HepG2 (cell line): ENCODE measurements around the gene ZNF75A. TPM values are rescaled to one million over a fixed set of nuclear protein-coding genes. Genes with fewer than 3 reads are reported as not detected.
A peak's percentile ranks its signal among the peaks of the same experiment; 100 is the strongest.

Experiments used
- ATAC-seq: fragments of 200-7000 bp; cut with Tn5 transposase; 3 replicates; pipeline ENCODE4 v1.9.1; 2020; ENCODE audit warnings: mild to moderate bottlenecking, moderate library complexity
- BruUV-seq: library from RNA; stranded (reverse); fragments of 400-500 nt; replicated peaks from 2 replicates; lab custom pipeline; 2021; lab: Mats Ljungman, UMichigan
- CTCF ChIA-PET: fragments of 300-600 bp; formaldehyde crosslinking; extraction: SDS; loops from one replicate; lab custom pipeline; 2021; ENCODE audit warnings: low total read pairs, inconsistent platforms, low intra/inter-chr PET ratio; lab: Yijun Ruan, JAX
- POLR2A ChIA-PET: fragments of 350-600 bp; sonication (Branson Sonifier 250); formaldehyde crosslinking; loops from one replicate; lab custom pipeline; 2020; ENCODE audit warnings: antibody characterized with exemption, inconsistent platforms; lab: Yijun Ruan, JAX
- DNase-seq: peaks from one replicate; pipeline ENCODE4 v3.0.0-alpha.2; 2015; ENCODE audit warnings: low spot score
- FAIRE-seq: peaks from 3 replicates; lab custom pipeline; 2011; peaks lifted over from hg19 to GRCh38; lab: Jason Lieb, UNC
- H2AFZ ChIP-seq: one replicate; pipeline ENCODE4 v1.6.1; 2011; ENCODE audit warnings: low read length, inconsistent platforms
- H3K27ac ChIP-seq: fragments of 300-600 bp; 3 replicates; pipeline ENCODE4 v1.8.0; 2011; ENCODE audit warnings: mixed run types, mild to moderate bottlenecking, mixed read lengths, low read length, inconsistent platforms; ENCODE audit not compliant: insufficient read depth; ENCODE audit errors: extremely low read length
- H3K27me3 ChIP-seq, 2 experiments: fragments of 200-600 bp in 1 of 2; 2 replicates in 1 of 2; 3 replicates in 1 of 2; pipeline versions ENCODE4 v1.6.0 to v1.8.0; 2011; ENCODE audit warnings: low read length in 2 of 2, mild to moderate bottlenecking in 2 of 2, moderate library complexity in 2 of 2, inconsistent platforms in 1 of 2; ENCODE audit not compliant: insufficient read depth in 2 of 2, control insufficient read depth in 1 of 2
- H3K36me3 ChIP-seq, 2 experiments: fragments of 200-600 bp in 1 of 2; replicated peaks in 1 of 2; 2 replicates in 1 of 2; 3 replicates in 1 of 2; pipeline versions ENCODE4 v1.5.1 to v1.8.0; 2011; ENCODE audit warnings: low read length in 2 of 2, inconsistent platforms in 1 of 2; ENCODE audit not compliant: insufficient read depth in 2 of 2, control insufficient read depth in 1 of 2
- H3K4me1 ChIP-seq: 2 replicates; pipeline ENCODE4 v1.5.1; 2012; ENCODE audit warnings: low read length, inconsistent platforms; ENCODE audit not compliant: insufficient read depth
- H3K4me2 ChIP-seq: 2 replicates; pipeline ENCODE4 v1.6.0; 2011; ENCODE audit warnings: low read depth, low read length, inconsistent platforms
- H3K4me3 ChIP-seq, 3 experiments: fragments of 200-600 bp in 1 of 3; sonication (generic), shearing (Covaris generic) in 1 of 3; replicated peaks in 1 of 3; 2 replicates each; pipeline ENCODE4 v1.5.1; 2011 to 2016; ENCODE audit warnings: low read length in 3 of 3, inconsistent platforms in 2 of 3, low read depth in 2 of 3, mild to moderate bottlenecking in 2 of 3, control low read depth in 1 of 3, mixed read lengths in 1 of 3; ENCODE audit not compliant: insufficient read depth in 1 of 3
- H3K79me2 ChIP-seq: one replicate; pipeline ENCODE4 v1.6.1; 2011; ENCODE audit warnings: low read length, inconsistent platforms; ENCODE audit not compliant: insufficient read depth
- H3K9ac ChIP-seq: 2 replicates; pipeline ENCODE4 v1.6.0; 2011; ENCODE audit warnings: mild to moderate bottlenecking, low read depth, low read length, inconsistent platforms; ENCODE audit not compliant: insufficient read depth
- H3K9me3 ChIP-seq: 2 replicates; pipeline ENCODE4 v1.5.1; 2012; ENCODE audit warnings: mild to moderate bottlenecking, low read length
- H4K20me1 ChIP-seq: 2 replicates; pipeline ENCODE4 v1.6.0; 2011; ENCODE audit warnings: inconsistent platforms, mild to moderate bottlenecking, low read length, moderate library complexity; ENCODE audit not compliant: insufficient read depth
- IRF2 ChIP-seq: IDR thresholded peaks from 2 replicates; pipeline ENCODE4 v1.6.1; 2018; ENCODE audit warnings: missing genetic modification reagents, missing compliant biosample characterization
- MAFK ChIP-seq, 2 experiments: IDR thresholded peaks in 1 of 2; conservative IDR thresholded peaks in 1 of 2; 2 replicates each; pipeline ENCODE4 v1.6.1; 2011; ENCODE audit warnings: improper control_type of control experiment in 2 of 2, low read length in 2 of 2
- SIN3B ChIP-seq: fragments of 150-350 bp; IDR thresholded peaks from 2 replicates; pipeline ENCODE4 v1.6.1; 2014; ENCODE audit warnings: low read length
- SMARCE1 ChIP-seq: fragments of 450-650 bp; IDR thresholded peaks from 2 replicates; pipeline ENCODE4 v1.6.1; 2017; ENCODE audit warnings: borderline replicate concordance
- ZFY ChIP-seq: sonication (generic); formaldehyde crosslinking; IDR thresholded peaks from 2 replicates; pipeline ENCODE4 v1.4.0; 2020; ENCODE audit warnings: missing genetic modification reagents
- ZGPAT ChIP-seq: IDR thresholded peaks from 2 replicates; pipeline ENCODE4 v1.6.1; 2016; ENCODE audit warnings: mild to moderate bottlenecking
- ZNF205 ChIP-seq: IDR thresholded peaks from 2 replicates; pipeline ENCODE4 v1.6.1; 2018; ENCODE audit warnings: missing biosample characterization, missing genetic modification reagents
- ZNF567 ChIP-seq: sonication (generic); formaldehyde crosslinking; IDR thresholded peaks from 2 replicates; pipeline ENCODE4 v1.8.1; 2023; ENCODE audit warnings: mild to moderate bottlenecking, missing genetic modification reagents, borderline replicate concordance
- ZNF75D ChIP-seq: sonication (generic); formaldehyde crosslinking; IDR thresholded peaks from 2 replicates; pipeline ENCODE4 v1.8.1; 2023; ENCODE audit warnings: missing genetic modification reagents, mild to moderate bottlenecking, borderline replicate concordance
- WGBS: methylation state at CpG from one replicate; pipeline ENCODE4 v1.1.6; 2017; ENCODE audit warnings: low lambda C conversion rate; 5-methylcytosine and 5-hydroxymethylcytosine counted together
- in situ Hi-C: cut with HindIII; loops from 2 replicates; pipeline ENCODE4 v1.10.0; 2017; ENCODE audit warnings: low pct_unique_long_range_greater_than_20kb; ENCODE audit not compliant: extremely low pct_ligation_motif_present
- intact Hi-C: fragments of 100-400 bp; cut with micrococcal nuclease; formaldehyde crosslinking; loops from one replicate; pipeline ENCODE4 v1.10.0; 2022; ENCODE audit not compliant: unreplicated experiment
- polyA plus RNA-seq, 8 experiments: library from polyadenylated mRNA; depleted of rRNA in 3 of 8; stranded (reverse) in 7 of 8; unstranded in 1 of 8; fragments of >200 nt; fragmentation: Illumina TruSeq in 4 of 8; extraction: Trizol in 4 of 8; gene quantifications; 2 replicates each; pipeline versions ENCODE4 v1.2.1 to v1.2.3, GENCODE V29; 2011 to 2016; ENCODE audit warnings: low read depth in 4 of 8, missing spikeins in 1 of 8, mixed read lengths in 1 of 8; ENCODE audit not compliant: insufficient read depth in 1 of 8
- total RNA-seq, 5 experiments: library from RNA; depleted of rRNA; stranded (reverse); fragments of >200 nt; fragmentation: Illumina TruSeq; extraction: Trizol; gene quantifications; 2 replicates each; pipeline ENCODE4 v1.2.3, GENCODE V29; 2016; ENCODE audit warnings: low read depth in 1 of 5

Gene ZNF75A
- total and polyA plus RNA-seq, 2 of the 13 experiments (the other 11 are each of a cell fraction or from before 2014, with no cell fraction given) = 1.4 to 2.1 TPM

DNA sequence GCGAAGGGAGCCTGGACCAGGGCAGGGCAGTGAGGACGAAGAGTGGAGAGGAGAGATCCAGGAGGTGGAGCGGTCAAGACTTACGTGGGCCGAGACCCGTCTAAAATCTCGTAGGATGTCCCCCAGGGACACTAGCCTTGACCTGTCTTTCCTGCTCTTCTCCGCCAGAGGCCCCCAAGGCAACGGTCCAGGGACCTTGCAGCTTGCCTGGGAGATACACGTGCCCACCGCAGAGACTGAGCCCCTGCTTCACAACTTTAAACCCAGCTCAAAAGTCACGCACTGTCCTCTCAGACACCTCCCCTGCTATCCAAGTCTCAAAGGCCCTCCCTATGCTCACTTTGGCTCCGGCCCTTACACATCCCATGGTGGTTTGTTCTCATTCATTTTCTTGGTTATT lies 9.5 kb upstream of the ZNF75A start:
- FAIRE-seq (no peak), DNase-seq (no peak), ATAC-seq (peak; percentile 23; the same call in 1 of the 3 replicates)
- POLR2A ChIA-PET = interaction anchor here (0.8 kb wide), 1 partner anchor 13 kb away, joined by 3 read pairs; the partner anchor contains the start of gene ZNF263
- no peak overlapping the region for H3K27ac ChIP-seq
- WGBS = 96% methylated on average over 10 of the region's 13 CpGs
- no TSS peak for BruUV-seq
- in situ Hi-C loops (no loop called here), intact Hi-C loops (no loop called here)
- H3K4me2 ChIP-seq = no peak overlapping the region
- H3K4me3 ChIP-seq = no peak overlapping the region
- no peaks in the 10 kb centered on the region for H4K20me1 ChIP-seq
- TF ChIP-seq ZGPAT (CRISPR knock-in tag) (no peak), SIN3B (no peak), ZNF567 (CRISPR knock-in tag) (no peak), ZNF75D (CRISPR knock-in tag) (no peak), ZFY (CRISPR knock-in tag) (no peak)
- CTCF ChIA-PET = no interaction called here
- H3K9ac ChIP-seq = no peak overlapping the region
- H3K9me3 ChIP-seq = no peaks in the 10 kb centered on the region
- H3K27me3 ChIP-seq = no peaks in the 10 kb centered on the region
- H3K36me3 ChIP-seq = peaks cover 8 to 22% of the 10 kb centered on the region in 2 experiments
- H3K79me2 ChIP-seq = peaks cover 14% of the 10 kb centered on the region
- peaks cover 7% of the 10 kb centered on the region for H3K4me1 ChIP-seq
- no peak overlapping the region for H2AFZ ChIP-seq

- Histone ChIP-seq H3K36me3 (peaks cover 0 to 2% of the 10 kb centered on the region in 2 experiments; a peak in 2 of 5 replicates), H3K27ac (no peak overlapping the region), H2AFZ (no peak overlapping the region), H3K27me3 (no peaks in the 10 kb centered on the region), H3K4me2 (no peak overlapping the region), H3K79me2 (no peaks in the 10 kb centered on the region), H3K9ac (no peak overlapping the region), H4K20me1 (no peaks in the 10 kb centered on the region), H3K4me3 (no peak overlapping the region), H3K4me1 (no peaks in the 10 kb centered on the region), H3K9me3 (no peaks in the 10 kb centered on the region)
- ATAC-seq (no peak), DNase-seq (no peak), FAIRE-seq (no peak)
- CTCF ChIA-PET = no interaction called here
- POLR2A ChIA-PET = no interaction called here
- BruUV-seq = no TSS peak
- TF ChIP-seq ZNF205 (CRISPR knock-in tag) (no peak), MAFK (conservative IDR thresholded peaks at IDR 0.05 in 1 of 2, IDR thresholded peaks at IDR 0.05 in 1 of 2; ENCODE audit: low read length in 2 of 2) (peak; percentile 3 to 6; a peak in 1 of 4 replicates), IRF2 (CRISPR knock-in tag) (no peak), SMARCE1 (no peak)
- intact Hi-C loops = no loop called here
- in situ Hi-C loops = no loop called here
- 80% methylated on average over 4 of the region's 4 CpGs for WGBS
Measured at GRCh38 chr16:3304370-3304769, 927 bp upstream of the ZNF75A start.
